Measurements from ENCODE around the gene ZMIZ1. TPM values are rescaled to one million over a fixed set of nuclear protein-coding genes. Genes with fewer than 3 reads are reported as not detected.

ZMIZ1 gene
- total and polyA plus RNA-seq, 4 donors: 3.9 to 19.1 (median 9.8) TPM

DNA sequence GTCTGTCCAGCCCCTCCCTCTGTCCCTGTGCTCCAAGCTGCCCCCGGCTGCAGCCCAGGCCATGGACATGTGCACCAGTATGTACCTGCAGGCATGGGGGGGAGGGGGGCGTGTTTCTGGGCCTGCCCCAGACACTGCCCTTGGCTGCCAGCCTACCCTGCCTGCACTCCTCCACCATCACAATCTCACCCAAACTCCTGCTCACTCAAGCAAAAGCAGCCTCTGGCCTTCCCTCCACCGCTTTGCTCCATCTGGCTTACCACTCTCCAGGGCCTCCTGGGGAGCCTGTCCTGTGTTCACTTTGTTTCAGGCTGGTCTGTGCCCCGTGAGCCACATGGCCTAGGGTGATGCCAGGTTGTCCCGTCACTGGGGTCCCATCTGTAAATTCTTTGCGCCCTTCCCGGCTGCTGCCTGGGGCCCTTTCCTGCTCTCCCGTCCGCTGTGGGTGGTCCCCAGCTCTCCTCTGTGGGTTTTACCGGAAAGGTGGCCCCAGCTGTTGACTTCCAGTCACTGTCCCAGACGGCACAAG lies 245.2 kb downstream of the ZMIZ1 start:
- H3K27ac ChIP-seq (ENCODE audit: low read depth in 1 of 2, low read length in 2 of 2): no peak overlapping the region

DNA sequence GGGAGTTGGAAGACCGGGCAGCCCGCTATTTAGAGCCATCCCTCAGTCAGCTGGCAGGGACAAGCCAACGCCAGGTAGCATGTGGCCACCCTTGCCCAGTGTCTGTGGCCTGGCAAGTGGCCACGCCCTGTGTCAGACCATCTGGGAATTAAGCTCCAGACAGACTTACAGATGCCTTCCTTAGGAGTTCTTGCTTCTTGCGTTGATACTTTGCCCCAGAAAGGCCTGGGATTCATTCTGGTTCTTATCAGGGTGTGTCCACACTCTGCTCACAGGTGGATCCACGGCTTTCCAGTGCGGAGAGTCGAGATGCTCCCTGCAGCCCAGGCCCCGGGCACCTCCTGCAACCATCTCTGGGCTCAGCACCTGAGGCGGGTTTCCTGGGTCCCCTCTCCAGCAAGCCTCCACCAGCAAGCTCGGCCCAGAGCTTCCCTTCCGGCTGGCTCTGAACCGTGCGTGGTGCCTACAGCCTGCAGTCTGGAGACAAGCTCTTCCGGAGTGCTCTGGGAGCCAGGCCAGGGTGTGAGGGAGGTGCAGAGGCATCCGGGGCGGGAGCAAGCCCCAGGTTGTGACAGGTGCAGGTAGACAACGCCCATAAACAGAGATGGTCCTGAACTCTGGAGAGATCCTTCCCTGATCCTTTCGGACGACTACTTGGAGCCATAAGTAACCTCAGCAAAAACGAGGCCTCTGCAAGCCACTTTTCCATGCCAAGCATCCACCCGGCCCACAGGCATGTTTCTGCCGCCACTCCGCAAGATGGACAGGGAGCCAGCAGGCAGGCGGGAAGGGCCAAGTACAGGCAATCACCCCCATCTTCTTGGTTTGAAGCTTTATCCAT lies 246.2 kb downstream of the ZMIZ1 start:
- peaks cover 3 to 27% (median 7%) of the 10 kb centered on the region in 4 donors for H3K36me3 ChIP-seq (ENCODE audit: control insufficient read depth in 4 of 4, insufficient read depth in 3 of 4, low read depth in 1 of 4, low read length in 3 of 4)
- H3K27me3 ChIP-seq (ENCODE audit: control insufficient read depth in 4 of 4, insufficient read depth in 4 of 4, low read length in 3 of 4): no peaks in the 10 kb centered on the region
- H3K9ac ChIP-seq (ENCODE audit: low read depth in 1 of 2, low read length in 2 of 2): no peak overlapping the region
- no peaks in the 10 kb centered on the region for H3K9me3 ChIP-seq (ENCODE audit: control insufficient read depth in 4 of 4, low read length in 3 of 4)
- no peak for TF ChIP-seq FOXA1 (IDR thresholded peaks at IDR 0.05)
- no peak for TF ChIP-seq GABPA (IDR thresholded peaks at IDR 0.05 in 1 of 2, conservative IDR thresholded peaks at IDR 0.05 in 1 of 2)
- TF ChIP-seq RAD21 (IDR thresholded peaks at IDR 0.05): no peak
- TF ChIP-seq JUND (IDR thresholded peaks at IDR 0.05): no peak
- TF ChIP-seq, protein P1, sequence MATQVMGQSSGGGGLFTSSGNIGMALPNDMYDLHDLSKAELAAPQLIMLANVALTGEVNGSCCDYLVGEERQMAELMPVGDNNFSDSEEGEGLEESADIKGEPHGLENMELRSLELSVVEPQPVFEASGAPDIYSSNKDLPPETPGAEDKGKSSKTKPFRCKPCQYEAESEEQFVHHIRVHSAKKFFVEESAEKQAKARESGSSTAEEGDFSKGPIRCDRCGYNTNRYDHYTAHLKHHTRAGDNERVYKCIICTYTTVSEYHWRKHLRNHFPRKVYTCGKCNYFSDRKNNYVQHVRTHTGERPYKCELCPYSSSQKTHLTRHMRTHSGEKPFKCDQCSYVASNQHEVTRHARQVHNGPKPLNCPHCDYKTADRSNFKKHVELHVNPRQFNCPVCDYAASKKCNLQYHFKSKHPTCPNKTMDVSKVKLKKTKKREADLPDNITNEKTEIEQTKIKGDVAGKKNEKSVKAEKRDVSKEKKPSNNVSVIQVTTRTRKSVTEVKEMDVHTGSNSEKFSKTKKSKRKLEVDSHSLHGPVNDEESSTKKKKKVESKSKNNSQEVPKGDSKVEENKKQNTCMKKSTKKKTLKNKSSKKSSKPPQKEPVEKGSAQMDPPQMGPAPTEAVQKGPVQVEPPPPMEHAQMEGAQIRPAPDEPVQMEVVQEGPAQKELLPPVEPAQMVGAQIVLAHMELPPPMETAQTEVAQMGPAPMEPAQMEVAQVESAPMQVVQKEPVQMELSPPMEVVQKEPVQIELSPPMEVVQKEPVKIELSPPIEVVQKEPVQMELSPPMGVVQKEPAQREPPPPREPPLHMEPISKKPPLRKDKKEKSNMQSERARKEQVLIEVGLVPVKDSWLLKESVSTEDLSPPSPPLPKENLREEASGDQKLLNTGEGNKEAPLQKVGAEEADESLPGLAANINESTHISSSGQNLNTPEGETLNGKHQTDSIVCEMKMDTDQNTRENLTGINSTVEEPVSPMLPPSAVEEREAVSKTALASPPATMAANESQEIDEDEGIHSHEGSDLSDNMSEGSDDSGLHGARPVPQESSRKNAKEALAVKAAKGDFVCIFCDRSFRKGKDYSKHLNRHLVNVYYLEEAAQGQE (IDR thresholded peaks at IDR 0.05): no peak
- TF ChIP-seq YY1 (IDR thresholded peaks at IDR 0.05): no peak
- no peak for TF ChIP-seq NR2F2 (IDR thresholded peaks at IDR 0.05)
- TF ChIP-seq, protein P2, sequence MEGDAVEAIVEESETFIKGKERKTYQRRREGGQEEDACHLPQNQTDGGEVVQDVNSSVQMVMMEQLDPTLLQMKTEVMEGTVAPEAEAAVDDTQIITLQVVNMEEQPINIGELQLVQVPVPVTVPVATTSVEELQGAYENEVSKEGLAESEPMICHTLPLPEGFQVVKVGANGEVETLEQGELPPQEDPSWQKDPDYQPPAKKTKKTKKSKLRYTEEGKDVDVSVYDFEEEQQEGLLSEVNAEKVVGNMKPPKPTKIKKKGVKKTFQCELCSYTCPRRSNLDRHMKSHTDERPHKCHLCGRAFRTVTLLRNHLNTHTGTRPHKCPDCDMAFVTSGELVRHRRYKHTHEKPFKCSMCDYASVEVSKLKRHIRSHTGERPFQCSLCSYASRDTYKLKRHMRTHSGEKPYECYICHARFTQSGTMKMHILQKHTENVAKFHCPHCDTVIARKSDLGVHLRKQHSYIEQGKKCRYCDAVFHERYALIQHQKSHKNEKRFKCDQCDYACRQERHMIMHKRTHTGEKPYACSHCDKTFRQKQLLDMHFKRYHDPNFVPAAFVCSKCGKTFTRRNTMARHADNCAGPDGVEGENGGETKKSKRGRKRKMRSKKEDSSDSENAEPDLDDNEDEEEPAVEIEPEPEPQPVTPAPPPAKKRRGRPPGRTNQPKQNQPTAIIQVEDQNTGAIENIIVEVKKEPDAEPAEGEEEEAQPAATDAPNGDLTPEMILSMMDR (IDR thresholded peaks at IDR 0.05; ENCODE audit: low read depth, low read length, missing input control): no peak
- TF ChIP-seq EGR1 (IDR thresholded peaks at IDR 0.05; ENCODE audit: low read depth in 2 of 2): no peak
- H3K27ac ChIP-seq (ENCODE audit: low read depth in 1 of 2, low read length in 2 of 2): no peak overlapping the region
- H3K4me1 ChIP-seq (ENCODE audit: control insufficient read depth in 4 of 4, insufficient read depth in 4 of 4, low read length in 3 of 4): no peaks in the 10 kb centered on the region
- no peak overlapping the region for H3K4me3 ChIP-seq (ENCODE audit: low read depth in 1 of 3, low read length in 3 of 3)
- WGBS: 85% methylated on average over 25 of the region's 25 CpGs
- DNase-seq (ENCODE audit: low spot score): no peak

More for the DNA sequence above, 245.2 kb downstream of the ZMIZ1 start:
- no peak overlapping the region for H3K9ac ChIP-seq (ENCODE audit: low read depth in 1 of 2, low read length in 2 of 2)
- no peaks in the 10 kb centered on the region for H3K27me3 ChIP-seq (ENCODE audit: control insufficient read depth in 4 of 4, insufficient read depth in 4 of 4, low read length in 3 of 4)
- TF ChIP-seq FOXA1 (IDR thresholded peaks at IDR 0.05) (no peak), FOXA2 (IDR thresholded peaks at IDR 0.05) (no peak), HNF4A (conservative IDR thresholded peaks at IDR 0.05) (no peak), SP1 (IDR thresholded peaks at IDR 0.05) (no peak), RAD21 (IDR thresholded peaks at IDR 0.05) (no peak), HNF4G (IDR thresholded peaks at IDR 0.05) (no peak)
- TF ChIP-seq, protein P1 (IDR thresholded peaks at IDR 0.05): no peak
- TF ChIP-seq, protein P3, sequence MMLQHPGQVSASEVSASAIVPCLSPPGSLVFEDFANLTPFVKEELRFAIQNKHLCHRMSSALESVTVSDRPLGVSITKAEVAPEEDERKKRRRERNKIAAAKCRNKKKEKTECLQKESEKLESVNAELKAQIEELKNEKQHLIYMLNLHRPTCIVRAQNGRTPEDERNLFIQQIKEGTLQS (IDR thresholded peaks at IDR 0.05): no peak
- TF ChIP-seq, protein P4, sequence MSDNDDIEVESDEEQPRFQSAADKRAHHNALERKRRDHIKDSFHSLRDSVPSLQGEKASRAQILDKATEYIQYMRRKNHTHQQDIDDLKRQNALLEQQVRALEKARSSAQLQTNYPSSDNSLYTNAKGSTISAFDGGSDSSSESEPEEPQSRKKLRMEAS (IDR thresholded peaks at IDR 0.05): no peak
- peaks cover 3 to 37% (median 9%) of the 10 kb centered on the region in 4 donors for H3K36me3 ChIP-seq (ENCODE audit: control insufficient read depth in 4 of 4, insufficient read depth in 3 of 4, low read depth in 1 of 4, low read length in 3 of 4)
- no peaks in the 10 kb centered on the region for H3K4me1 ChIP-seq (ENCODE audit: control insufficient read depth in 4 of 4, insufficient read depth in 4 of 4, low read length in 3 of 4)
- DNase-seq (ENCODE audit: low spot score): no peak
- no peaks in the 10 kb centered on the region for H3K9me3 ChIP-seq (ENCODE audit: control insufficient read depth in 4 of 4, low read length in 3 of 4)
- 93% methylated on average over 11 of the region's 11 CpGs for WGBS
- no peak overlapping the region for H3K4me3 ChIP-seq (ENCODE audit: low read depth in 1 of 3, low read length in 3 of 3)
